ENCODE results near the gene FGF22. TPM values are rescaled to one million over a fixed set of nuclear protein-coding genes. Genes with fewer than 3 reads are reported as not detected.
"Not testable (repeated sequence)": the region's sequence is repeated elsewhere in the genome, so short reads cannot be mapped to it uniquely, and the experiment has no call there.

FGF22 gene
- total RNA-seq, 6 donors from 2014 or later, result 0.40 to 6.3 (median 1.2) TPM; not detected in 1

DNA sequence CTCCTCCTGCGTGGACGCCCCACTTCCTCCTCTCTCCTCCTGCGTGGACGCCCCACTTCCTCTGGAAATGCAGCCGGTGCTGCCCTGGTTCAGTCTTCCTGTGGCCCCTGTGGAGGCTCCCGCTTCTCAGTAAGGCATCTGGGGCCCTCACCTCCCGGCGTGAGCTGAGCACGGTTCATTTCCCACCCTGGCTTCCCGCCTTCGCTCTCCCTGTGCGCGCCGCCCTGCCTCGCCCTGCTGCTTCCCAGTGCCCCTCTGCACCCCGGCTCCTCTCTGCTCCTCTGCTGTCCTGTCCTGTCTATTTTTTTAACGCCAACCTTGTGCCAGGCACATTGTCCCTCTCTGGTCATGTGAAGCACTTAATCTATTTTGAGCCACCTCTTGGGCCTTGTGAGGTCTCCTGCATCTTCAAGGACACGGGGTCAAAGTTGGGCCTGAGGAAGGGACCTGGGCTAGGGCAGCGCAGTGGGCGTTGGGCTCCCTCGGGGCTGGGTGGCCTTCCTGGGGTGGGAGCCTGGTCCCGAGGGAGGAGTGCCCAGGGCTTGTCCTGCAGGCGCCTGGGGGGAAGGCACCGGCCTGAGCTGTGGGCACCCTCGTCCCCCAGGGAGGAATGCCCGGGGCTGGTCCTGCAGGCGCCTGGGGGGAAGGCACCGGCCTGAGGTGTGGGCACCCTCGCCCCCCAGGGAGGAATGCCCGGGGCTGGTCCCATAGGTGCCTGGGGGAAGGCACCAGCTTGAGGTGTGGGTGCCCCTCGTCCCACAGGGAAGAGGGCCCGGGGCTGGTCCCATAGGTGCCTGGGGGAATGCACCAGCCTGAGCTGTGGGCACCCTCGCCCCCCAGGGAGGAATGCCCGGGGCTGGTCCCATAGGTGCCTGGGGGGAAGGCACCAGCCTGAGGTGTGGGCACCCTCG, 37.0 kb upstream of the FGF22 start:
- DNase-seq (peak in 1 of 2 donors; percentile 68), ATAC-seq (ENCODE audit: low FRiP score in 2 of 2) (no peak)
- TF ChIP-seq, protein P1, sequence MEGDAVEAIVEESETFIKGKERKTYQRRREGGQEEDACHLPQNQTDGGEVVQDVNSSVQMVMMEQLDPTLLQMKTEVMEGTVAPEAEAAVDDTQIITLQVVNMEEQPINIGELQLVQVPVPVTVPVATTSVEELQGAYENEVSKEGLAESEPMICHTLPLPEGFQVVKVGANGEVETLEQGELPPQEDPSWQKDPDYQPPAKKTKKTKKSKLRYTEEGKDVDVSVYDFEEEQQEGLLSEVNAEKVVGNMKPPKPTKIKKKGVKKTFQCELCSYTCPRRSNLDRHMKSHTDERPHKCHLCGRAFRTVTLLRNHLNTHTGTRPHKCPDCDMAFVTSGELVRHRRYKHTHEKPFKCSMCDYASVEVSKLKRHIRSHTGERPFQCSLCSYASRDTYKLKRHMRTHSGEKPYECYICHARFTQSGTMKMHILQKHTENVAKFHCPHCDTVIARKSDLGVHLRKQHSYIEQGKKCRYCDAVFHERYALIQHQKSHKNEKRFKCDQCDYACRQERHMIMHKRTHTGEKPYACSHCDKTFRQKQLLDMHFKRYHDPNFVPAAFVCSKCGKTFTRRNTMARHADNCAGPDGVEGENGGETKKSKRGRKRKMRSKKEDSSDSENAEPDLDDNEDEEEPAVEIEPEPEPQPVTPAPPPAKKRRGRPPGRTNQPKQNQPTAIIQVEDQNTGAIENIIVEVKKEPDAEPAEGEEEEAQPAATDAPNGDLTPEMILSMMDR (IDR thresholded peaks at IDR 0.05), result no peak
- TF ChIP-seq POLR2AphosphoS5 (IDR thresholded peaks at IDR 0.05) (no peak), EP300 (IDR thresholded peaks at IDR 0.05) (no peak), POLR2A (IDR thresholded peaks at IDR 0.05) (no peak)
- H3K4me3 ChIP-seq, result no peak overlapping the region
- H3K27me3 ChIP-seq, result no peaks in the 10 kb centered on the region
- no peak overlapping the region for H3K27ac ChIP-seq
- no peaks in the 10 kb centered on the region for H3K9me3 ChIP-seq
- H3K36me3 ChIP-seq, result no peaks in the 10 kb centered on the region
- H3K4me1 ChIP-seq, result no peaks in the 10 kb centered on the region
- WGBS, 2 donors, result 80 to 88% methylated on average over 20 to 22 of the region's 35 CpGs

DNA sequence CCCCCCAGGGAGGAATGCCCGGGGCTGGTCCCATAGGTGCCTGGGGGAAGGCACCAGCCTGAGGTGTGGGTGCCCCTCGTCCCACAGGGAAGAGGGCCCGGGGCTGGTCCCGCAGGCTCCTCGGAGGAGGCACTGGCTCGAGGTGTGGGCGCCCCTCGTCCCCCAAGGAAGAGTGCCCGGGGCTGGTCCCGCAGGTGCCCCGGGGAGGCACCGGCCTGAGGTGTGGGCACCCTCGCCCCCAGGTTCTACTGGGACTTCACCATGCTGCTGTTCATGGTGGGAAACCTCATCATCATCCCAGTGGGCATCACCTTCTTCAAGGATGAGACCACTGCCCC, 36.4 kb upstream of the FGF22 start:
- peak in 1 of 2 donors; percentile 66 for DNase-seq
- H3K27ac ChIP-seq; H3K4me3 ChIP-seq; H3K36me3 ChIP-seq; H3K9me3 ChIP-seq; H3K4me1 ChIP-seq; H3K27me3 ChIP-seq; ATAC-seq (ENCODE audit: low FRiP score in 2 of 2): not testable (repeated sequence)
- WGBS, 2 donors, result 89% methylated on average over 12 of the region's 13 CpGs; no CpG with 5 or more reads in 1 of the 2 donors

DNA sequence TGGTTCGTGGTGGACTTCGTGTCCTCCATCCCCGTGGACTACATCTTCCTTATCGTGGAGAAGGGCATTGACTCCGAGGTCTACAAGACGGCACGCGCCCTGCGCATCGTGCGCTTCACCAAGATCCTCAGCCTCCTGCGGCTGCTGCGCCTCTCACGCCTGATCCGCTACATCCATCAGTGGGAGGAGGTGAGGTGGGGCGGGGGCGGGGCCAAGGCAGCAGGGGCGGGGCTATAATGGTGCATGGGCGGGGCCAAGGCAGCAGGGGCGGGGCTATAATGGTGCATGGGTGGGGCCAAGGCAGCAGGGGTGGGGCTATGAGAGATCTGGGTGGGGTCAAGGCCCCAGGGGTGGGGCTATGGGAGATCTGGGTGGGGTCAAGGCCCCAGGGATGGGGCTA, 35.9 kb upstream of the FGF22 start:
- not testable (repeated sequence) for H3K36me3 ChIP-seq; ATAC-seq (ENCODE audit: low FRiP score in 2 of 2); H3K4me3 ChIP-seq; H3K9me3 ChIP-seq; H3K27ac ChIP-seq; H3K27me3 ChIP-seq
- WGBS, 2 donors, result 94 to 96% methylated on average over 17 to 20 of the region's 20 CpGs
- H3K4me1 ChIP-seq, result peaks cover 4 to 11% (median 7%) of the 10 kb centered on the region in 4 donors
- DNase-seq, result peak in 1 of 2 donors; percentile 65

DNA sequence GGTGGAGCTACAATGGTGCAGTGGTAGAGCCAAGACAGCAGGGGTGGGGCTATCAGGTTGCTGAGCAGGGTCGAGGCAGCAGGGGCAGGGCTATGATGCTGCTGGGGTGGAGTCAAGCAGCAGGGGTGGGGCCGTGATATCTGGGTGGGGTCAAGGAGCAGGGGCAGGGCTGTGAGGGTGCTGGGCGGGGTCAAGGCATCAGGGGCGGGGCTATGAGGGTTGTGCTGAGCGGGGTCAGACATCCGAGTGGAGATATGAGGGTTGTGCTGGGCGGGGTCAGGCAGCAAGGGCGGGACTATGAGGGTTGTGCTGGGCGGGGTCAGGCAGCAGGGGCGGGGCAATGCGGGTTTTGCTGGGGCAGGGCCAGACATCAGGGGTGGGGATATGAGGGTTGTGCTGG, 35.3 kb upstream of the FGF22 start:
- Histone ChIP-seq H3K4me1 (peaks cover 9 to 16% (median 12%) of the 10 kb centered on the region in 4 donors), H3K27me3 (no peaks in the 10 kb centered on the region), H3K27ac (no peak overlapping the region), H3K4me3 (no peak overlapping the region), H3K9me3 (no peaks in the 10 kb centered on the region), H3K36me3 (no peaks in the 10 kb centered on the region)
- WGBS, 2 donors, result 81 to 94% methylated on average over 10 to 11 of the region's 11 CpGs
- TF ChIP-seq, protein P1 (IDR thresholded peaks at IDR 0.05), result no peak
- TF ChIP-seq POLR2AphosphoS5 (IDR thresholded peaks at IDR 0.05), result no peak
- no peak for TF ChIP-seq POLR2A (IDR thresholded peaks at IDR 0.05)
- ATAC-seq (ENCODE audit: low FRiP score in 2 of 2) (no peak), DNase-seq (peak in 1 of 2 donors; percentile 74)

DNA sequence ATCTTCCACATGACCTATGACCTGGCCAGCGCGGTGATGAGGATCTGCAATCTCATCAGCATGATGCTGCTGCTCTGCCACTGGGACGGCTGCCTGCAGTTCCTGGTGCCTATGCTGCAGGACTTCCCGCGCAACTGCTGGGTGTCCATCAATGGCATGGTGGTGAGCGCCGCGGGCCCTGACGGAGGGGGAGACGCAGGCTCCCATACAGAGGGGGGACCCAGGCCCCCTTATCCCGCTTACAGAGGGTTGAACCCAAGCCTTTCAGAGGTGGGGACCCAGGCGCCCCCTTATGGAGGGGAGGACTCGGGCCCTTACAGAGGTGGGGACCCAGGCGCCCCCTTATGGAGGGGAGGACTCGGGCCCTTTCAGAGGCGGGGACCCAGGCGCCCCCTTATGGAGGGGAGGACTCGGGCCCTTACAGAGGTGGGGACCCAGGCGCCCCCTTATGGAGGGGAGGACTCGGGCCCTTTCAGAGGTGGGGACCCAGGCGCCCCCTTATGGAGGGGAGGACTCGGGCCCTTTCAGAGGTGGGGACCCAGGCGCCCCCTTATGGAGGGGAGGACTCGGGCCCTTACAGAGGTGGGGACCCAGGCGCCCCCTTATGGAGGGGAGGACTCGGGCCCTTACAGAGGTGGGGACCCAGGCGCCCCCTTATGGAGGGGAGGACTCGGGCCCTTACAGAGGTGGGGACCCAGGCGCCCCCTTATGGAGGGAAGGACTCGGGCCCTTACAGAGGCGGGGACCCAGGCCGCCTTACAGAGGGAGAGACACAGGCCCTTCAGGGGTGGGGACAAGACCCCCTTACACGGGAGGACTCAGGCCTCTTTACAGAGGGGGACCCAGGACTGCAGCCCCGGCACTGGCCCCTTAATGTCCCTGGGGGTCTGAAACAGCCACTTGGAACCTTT, 34.4 kb upstream of the FGF22 start:
- WGBS, 2 donors, result 86 to 89% methylated on average over 10 to 17 of the region's 34 CpGs
- not testable (repeated sequence) for H3K27ac ChIP-seq; H3K27me3 ChIP-seq; H3K4me3 ChIP-seq; H3K36me3 ChIP-seq; H3K9me3 ChIP-seq; ATAC-seq (ENCODE audit: low FRiP score in 2 of 2)
- peak in 1 of 2 donors; percentile 60 for DNase-seq
- peaks cover 16 to 26% (median 22%) of the 10 kb centered on the region in 4 donors for H3K4me1 ChIP-seq

Measured in upper lobe of left lung (tissue), 6 donors.